Stimulated activated CD8-positive, alpha-beta memory T cell treated with anti-CD3 and anti-CD28 coated beads, Interleukin-2, amount 100 ng/mL, for 48 hours (primary cell): ENCODE measurements around the gene SUSD1.
"Not testable (repeated sequence)": the region's sequence is repeated elsewhere in the genome, so short reads cannot be mapped to it uniquely, and the experiment has no call there.

Source experiments
- DNase-seq, 2 donors: peaks; one replicate each; pipeline ENCODE4 v3.0.0-alpha.2; 2020; ENCODE audit warnings: low read depth in 2 of 2

Gene SUSD1

GRCh38 chr9:112129246-112129645 is 45.9 kb downstream of the SUSD1 start:
- DNase-seq: no peak

GRCh38 chr9:112128399-112128798 is 46.7 kb downstream of the SUSD1 start:
- DNase-seq: not testable (repeated sequence)

GRCh38 chr9:112127281-112127680 is 47.8 kb downstream of the SUSD1 start:
- no peak for DNase-seq

GRCh38 chr9:112125951-112126388 is 49.1 kb downstream of the SUSD1 start:
- DNase-seq: no peak

GRCh38 chr9:112124156-112124555 is 50.9 kb downstream of the SUSD1 start:
- no peak for DNase-seq

GRCh38 chr9:112121633-112122032 is 53.5 kb downstream of the SUSD1 start:
- DNase-seq: no peak

GRCh38 chr9:112120439-112120925 is 54.6 kb downstream of the SUSD1 start:
- no peak for DNase-seq

- no peak for DNase-seq
Observed at GRCh38 chr9:112120030-112120341, 55.1 kb downstream of the SUSD1 start.

GRCh38 chr9:112119225-112120029 is 55.7 kb downstream of the SUSD1 start:
- no peak for DNase-seq

DNA sequence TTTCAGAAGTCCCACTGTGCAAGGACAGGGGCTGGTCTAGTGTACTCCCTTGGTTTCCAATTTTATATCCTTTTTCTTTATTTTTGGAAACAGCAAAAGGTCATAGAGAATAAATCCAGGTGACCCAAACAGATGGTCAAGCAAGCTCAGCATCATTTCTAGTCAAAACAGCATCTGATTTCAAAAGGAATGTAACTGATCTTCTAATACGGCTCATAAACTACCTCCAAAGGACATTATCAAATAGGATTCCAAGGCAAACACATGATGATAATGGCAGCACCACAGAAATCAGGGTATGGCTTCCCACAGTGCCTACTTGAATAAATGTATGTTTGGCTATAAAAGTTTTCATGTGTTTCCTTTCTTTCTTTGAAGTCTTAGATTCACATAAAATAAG is 57.1 kb downstream of the SUSD1 start:
- no peak for DNase-seq

DNA sequence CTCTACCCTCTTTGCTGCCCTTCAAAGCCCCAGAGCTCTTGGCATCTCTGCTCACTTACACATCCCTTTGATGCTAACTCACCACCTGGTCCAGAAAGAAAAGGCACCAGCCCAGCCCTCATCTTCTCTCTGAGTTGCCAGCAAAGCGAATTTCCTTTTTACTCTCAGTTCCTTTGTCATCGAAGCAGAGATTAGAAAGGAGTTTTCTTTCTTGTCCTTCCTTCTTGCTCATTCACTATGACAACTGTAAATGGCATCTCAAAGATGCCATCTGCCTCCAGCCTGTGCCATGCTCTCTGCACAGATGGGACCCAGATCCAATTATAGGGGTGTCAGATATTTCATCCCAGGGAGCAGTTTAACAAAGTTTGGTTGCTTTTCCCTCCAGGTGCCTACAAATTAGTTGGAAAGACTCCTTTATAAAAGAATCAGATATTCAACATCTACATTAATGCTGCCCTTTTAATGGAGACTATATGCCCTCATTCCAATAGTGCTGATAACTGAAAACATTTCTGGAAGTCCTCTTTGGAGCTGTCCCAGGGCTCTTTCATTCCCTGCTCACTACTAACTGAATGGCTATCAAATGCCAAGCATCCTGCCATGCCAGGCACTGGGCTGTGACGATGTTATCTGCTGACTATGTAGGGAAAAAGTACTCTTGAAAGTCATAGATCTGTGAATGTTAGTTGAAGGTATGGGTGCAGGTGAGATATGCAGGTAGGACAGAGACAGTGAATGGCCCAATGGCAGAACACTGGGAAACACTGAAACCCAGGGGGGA is 58.9 kb downstream of the SUSD1 start:
- no peak for DNase-seq

GRCh38 chr9:112115109-112115508 is 60.0 kb downstream of the SUSD1 start:
- no peak for DNase-seq

DNA sequence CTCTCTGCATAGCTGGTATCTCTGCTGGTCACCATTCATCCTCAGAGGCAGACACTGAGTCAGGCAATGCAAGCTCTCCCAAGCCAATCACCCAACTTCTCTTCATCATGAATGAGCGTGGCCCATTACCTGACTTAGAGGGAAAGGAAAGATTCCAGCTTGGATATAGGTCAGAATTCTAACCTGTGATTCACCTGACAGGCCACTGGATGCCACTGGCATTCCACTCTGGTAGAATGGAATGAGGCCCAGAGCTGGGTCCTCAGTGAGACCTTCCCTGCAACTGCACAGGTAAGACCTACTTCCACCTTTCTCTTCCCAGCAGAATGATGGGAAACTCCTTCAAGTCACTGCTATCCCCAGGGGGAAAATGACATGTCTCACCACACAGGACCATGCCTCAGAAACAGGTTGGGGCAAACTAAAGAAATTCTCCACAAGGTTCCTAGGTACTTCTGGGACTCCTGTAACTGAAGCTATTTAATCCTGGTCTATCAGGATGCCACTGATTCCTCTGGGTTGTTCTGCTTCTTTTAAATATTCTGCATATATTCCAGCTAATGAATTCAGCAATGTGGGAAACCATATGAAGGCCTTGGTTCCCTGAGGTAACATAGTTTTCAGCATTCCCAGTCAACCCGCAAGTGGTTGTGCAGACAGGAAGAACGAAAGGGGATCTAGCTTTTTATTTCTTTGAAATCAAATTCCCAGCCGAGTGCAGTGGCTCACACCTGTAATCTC is 62.0 kb downstream of the SUSD1 start:
- no peak for DNase-seq

DNA sequence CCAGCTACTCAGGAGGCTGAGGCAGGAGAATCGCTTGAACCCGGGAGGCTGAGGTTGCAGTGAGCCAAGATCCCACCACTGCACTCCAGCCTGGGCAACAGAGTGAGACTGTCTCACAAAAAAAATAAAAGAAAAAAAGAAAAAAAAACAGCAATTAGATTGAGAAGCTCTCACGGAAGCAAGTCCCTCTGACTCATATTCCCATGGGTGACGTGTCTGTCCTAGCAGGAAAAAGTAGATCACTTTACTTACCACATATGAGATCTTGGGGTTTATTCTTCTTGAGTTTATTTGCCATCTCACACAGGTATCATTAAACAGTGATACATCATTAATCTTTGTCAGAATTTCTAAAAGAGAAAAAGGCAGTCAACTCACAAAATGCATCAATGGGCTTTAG is 62.6 kb downstream of the SUSD1 start:
- no peak for DNase-seq

GRCh38 chr9:112111461-112111860 is 63.6 kb downstream of the SUSD1 start:
- no peak for DNase-seq

DNA sequence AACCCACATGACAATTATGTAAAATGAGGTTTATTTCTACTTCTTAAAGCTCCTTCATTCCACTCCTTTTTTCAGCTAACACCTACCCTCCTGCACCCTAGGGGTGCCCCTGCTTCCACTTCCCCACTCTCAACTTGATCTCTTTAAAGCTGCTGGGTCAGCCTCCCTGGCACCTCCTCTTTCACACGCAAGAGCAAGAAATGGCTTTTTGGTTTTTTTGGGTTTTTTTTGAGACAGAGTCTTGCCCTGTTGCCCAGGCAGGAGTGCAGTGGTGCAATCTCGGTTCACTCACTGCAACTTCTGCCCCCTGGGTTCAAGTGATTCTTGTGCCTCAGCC is 64.4 kb downstream of the SUSD1 start:
- DNase-seq: no peak

DNA sequence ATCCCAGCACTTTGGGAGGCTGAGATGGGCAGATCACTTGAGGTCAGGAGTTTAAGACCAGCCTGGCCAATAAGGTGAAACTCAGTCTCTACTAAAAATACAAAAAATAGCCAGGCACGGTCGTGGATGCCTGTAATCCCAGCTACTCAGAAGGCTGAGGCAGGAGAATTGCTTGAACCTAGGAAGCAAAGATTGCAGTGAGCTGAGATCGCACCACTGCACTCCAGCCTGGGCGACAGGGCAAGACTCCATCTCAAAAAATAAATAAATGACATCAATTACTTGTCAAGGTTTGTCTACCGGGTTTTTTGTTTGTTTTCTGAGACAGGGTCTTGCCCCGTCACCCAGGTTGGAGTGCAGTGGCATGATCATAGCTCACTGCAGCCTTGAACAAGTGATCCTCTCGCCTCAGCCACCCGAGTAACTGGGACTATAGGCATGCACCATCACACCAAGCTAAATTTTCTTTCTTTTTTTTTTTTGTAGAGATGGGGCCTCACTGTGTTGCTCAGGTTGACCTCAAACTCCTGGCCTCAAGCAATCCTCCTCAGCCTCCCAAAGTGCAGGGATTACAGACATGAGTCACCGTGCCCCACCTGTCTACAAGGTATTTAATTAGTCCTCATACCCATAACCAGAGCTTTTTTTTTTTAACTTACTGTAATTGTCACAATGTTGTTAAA is 64.9 kb downstream of the SUSD1 start:
- DNase-seq: no peak

GRCh38 chr9:112104901-112105300 is 70.2 kb downstream of the SUSD1 start:
- DNase-seq: no peak

DNA sequence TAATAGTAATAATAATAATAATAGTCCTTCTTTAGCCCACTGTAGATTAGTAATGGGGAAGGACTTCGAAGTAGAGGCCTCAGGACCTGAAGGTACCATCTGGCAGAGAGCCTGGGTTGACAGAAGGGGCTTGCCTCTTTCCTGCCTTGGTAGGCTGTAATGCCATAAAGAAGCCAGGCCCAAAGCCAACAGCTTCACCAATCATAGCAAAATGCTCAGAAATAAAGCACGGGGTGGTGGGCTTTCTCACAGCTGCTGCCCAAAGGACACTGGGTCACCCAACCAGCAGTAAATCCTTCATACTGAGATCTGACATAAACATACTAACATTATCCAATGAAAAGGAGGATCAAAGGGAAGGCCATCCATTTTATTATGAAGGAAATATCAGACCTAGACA is 70.7 kb downstream of the SUSD1 start:
- DNase-seq: no peak

- DNase-seq: no peak
Observed at GRCh38 chr9:112103405-112103804, 71.7 kb downstream of the SUSD1 start.

GRCh38 chr9:112097712-112098688 is 77.1 kb downstream of the SUSD1 start:
- peak; percentile 39 to 40 for DNase-seq
